Measurements from ENCODE around the gene STPG4.

Gene STPG4

DNA sequence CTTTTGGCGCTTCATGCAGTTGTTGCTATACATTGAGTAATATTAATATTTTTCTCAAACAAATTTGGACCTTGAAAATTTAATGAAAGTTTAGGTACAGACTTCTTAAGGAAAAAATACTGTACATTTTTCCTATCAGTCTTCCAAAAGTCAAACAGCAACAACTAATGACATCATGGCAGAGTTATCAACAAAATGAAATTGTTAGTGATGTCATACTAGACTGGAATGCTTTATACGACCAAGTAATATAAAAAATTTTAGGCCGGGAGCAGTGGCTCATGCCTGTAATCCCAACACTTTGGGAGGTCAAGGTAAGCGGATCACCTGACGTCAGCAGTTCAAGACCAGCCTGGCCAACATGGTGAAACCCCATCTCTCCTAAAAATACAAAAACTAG lies 12.0 kb upstream of the STPG4 start (continued):
- TF ChIP-seq, protein P1, sequence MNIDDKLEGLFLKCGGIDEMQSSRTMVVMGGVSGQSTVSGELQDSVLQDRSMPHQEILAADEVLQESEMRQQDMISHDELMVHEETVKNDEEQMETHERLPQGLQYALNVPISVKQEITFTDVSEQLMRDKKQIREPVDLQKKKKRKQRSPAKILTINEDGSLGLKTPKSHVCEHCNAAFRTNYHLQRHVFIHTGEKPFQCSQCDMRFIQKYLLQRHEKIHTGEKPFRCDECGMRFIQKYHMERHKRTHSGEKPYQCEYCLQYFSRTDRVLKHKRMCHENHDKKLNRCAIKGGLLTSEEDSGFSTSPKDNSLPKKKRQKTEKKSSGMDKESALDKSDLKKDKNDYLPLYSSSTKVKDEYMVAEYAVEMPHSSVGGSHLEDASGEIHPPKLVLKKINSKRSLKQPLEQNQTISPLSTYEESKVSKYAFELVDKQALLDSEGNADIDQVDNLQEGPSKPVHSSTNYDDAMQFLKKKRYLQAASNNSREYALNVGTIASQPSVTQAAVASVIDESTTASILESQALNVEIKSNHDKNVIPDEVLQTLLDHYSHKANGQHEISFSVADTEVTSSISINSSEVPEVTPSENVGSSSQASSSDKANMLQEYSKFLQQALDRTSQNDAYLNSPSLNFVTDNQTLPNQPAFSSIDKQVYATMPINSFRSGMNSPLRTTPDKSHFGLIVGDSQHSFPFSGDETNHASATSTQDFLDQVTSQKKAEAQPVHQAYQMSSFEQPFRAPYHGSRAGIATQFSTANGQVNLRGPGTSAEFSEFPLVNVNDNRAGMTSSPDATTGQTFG (tag by site-specific recombination; IDR thresholded peaks at IDR 0.05; ENCODE audit: borderline replicate concordance) = no peak
- TF ChIP-seq PRDM1 (tag by site-specific recombination; IDR thresholded peaks at IDR 0.05) = no peak

DNA sequence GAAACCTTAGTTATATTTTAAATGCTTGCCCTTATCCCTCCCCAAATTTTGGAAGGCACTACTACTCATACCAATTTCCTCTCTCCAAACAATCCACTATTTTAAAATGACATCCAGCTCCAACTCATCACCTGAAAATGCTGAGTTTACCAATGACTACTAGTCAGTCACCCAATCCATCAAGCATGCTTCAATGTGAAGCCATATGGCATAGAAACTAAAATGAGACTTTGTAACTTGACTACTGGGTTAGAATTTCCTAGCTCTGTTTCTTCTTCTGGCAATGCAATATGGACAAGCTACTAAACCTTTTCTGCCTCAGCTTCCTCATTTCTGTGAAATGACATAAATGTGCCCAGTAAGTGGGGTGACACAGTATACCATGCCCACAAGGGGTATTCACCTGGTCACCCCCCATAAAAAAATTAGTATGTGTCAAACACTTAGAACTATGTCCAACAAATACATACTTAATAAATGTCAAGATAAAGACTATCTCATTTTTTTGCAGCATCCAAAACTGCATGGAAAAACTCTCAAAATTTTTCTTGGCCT lies 10.0 kb upstream of the STPG4 start:
- no peaks in the 10 kb centered on the region for H3K4me1 ChIP-seq (ENCODE audit: control insufficient read depth, insufficient read depth, low read length)
- POLR2A ChIA-PET = interaction anchor here (1.0 kb wide), 1 partner anchor 9 kb away, joined by 4 read pairs; the partner anchor contains the start of gene STPG4
- no peak overlapping the region for H3K4me3 ChIP-seq (ENCODE audit: low read depth, low read length)
- H3K9me3 ChIP-seq (ENCODE audit: control insufficient read depth, insufficient read depth, low read depth, low read length) = no peaks in the 10 kb centered on the region
- no peak overlapping the region for H3K27ac ChIP-seq (ENCODE audit: extremely low read depth, low read depth, low read length)
- TF ChIP-seq MZF1 (tag by site-specific recombination; IDR thresholded peaks at IDR 0.05; ENCODE audit: borderline replicate concordance) = no peak
- TF ChIP-seq, protein P2, sequence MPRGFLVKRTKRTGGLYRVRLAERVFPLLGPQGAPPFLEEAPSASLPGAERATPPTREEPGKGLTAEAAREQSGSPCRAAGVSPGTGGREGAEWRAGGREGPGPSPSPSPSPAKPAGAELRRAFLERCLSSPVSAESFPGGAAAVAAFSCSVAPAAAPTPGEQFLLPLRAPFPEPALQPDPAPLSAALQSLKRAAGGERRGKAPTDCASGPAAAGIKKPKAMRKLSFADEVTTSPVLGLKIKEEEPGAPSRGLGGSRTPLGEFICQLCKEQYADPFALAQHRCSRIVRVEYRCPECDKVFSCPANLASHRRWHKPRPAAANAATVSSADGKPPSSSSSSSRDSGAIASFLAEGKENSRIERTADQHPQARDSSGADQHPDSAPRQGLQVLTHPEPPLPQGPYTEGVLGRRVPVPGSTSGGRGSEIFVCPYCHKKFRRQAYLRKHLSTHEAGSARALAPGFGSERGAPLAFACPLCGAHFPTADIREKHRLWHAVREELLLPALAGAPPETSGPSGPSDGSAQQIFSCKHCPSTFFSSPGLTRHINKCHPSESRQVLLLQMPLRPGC (tag by site-specific recombination; IDR thresholded peaks at IDR 0.05) = no peak
- TF ChIP-seq FEZF1 (tag by site-specific recombination; IDR thresholded peaks at IDR 0.05) = no peak
- TF ChIP-seq ZNF747 (tag by site-specific recombination; IDR thresholded peaks at IDR 0.05) = no peak
- TF ChIP-seq ZNF548 (tag by site-specific recombination; IDR thresholded peaks at IDR 0.05) = no peak
- TF ChIP-seq, protein P3, sequence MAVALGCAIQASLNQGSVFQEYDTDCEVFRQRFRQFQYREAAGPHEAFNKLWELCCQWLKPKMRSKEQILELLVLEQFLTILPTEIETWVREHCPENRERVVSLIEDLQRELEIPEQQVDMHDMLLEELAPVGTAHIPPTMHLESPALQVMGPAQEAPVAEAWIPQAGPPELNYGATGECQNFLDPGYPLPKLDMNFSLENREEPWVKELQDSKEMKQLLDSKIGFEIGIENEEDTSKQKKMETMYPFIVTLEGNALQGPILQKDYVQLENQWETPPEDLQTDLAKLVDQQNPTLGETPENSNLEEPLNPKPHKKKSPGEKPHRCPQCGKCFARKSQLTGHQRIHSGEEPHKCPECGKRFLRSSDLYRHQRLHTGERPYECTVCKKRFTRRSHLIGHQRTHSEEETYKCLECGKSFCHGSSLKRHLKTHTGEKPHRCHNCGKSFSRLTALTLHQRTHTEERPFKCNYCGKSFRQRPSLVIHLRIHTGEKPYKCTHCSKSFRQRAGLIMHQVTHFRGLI (tag by site-specific recombination; IDR thresholded peaks at IDR 0.05) = no peak
- TF ChIP-seq ZNF473 (tag by site-specific recombination; IDR thresholded peaks at IDR 0.05) = no peak
- no peak for TF ChIP-seq ZNF155 (tag by site-specific recombination; IDR thresholded peaks at IDR 0.05)
- TF ChIP-seq, protein P4, sequence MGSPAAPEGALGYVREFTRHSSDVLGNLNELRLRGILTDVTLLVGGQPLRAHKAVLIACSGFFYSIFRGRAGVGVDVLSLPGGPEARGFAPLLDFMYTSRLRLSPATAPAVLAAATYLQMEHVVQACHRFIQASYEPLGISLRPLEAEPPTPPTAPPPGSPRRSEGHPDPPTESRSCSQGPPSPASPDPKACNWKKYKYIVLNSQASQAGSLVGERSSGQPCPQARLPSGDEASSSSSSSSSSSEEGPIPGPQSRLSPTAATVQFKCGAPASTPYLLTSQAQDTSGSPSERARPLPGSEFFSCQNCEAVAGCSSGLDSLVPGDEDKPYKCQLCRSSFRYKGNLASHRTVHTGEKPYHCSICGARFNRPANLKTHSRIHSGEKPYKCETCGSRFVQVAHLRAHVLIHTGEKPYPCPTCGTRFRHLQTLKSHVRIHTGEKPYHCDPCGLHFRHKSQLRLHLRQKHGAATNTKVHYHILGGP (tag by site-specific recombination; IDR thresholded peaks at IDR 0.05) = no peak
- no peak for TF ChIP-seq ZNF670 (tag by site-specific recombination; IDR thresholded peaks at IDR 0.05; ENCODE audit: low read depth)
- TF ChIP-seq, protein P5, sequence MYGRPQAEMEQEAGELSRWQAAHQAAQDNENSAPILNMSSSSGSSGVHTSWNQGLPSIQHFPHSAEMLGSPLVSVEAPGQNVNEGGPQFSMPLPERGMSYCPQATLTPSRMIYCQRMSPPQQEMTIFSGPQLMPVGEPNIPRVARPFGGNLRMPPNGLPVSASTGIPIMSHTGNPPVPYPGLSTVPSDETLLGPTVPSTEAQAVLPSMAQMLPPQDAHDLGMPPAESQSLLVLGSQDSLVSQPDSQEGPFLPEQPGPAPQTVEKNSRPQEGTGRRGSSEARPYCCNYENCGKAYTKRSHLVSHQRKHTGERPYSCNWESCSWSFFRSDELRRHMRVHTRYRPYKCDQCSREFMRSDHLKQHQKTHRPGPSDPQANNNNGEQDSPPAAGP (tag by site-specific recombination; IDR thresholded peaks at IDR 0.05) = no peak
- TF ChIP-seq ZBTB20 (tag by site-specific recombination; IDR thresholded peaks at IDR 0.05) = no peak
- TF ChIP-seq, protein P6, sequence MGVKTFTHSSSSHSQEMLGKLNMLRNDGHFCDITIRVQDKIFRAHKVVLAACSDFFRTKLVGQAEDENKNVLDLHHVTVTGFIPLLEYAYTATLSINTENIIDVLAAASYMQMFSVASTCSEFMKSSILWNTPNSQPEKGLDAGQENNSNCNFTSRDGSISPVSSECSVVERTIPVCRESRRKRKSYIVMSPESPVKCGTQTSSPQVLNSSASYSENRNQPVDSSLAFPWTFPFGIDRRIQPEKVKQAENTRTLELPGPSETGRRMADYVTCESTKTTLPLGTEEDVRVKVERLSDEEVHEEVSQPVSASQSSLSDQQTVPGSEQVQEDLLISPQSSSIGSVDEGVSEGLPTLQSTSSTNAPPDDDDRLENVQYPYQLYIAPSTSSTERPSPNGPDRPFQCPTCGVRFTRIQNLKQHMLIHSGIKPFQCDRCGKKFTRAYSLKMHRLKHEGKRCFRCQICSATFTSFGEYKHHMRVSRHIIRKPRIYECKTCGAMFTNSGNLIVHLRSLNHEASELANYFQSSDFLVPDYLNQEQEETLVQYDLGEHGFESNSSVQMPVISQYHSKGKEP (tag by site-specific recombination; IDR thresholded peaks at IDR 0.05) = no peak
- CTCF ChIA-PET = interaction anchor here (1.1 kb wide), 1 partner anchor 158 kb away, joined by 5 read pairs; no protein-coding TSS in a partner anchor
- H3K36me3 ChIP-seq (ENCODE audit: control insufficient read depth in 2 of 2, insufficient read depth in 1 of 2, low read length in 2 of 2) = peaks cover 58 to 92% of the 10 kb centered on the region in 2 experiments

Measured in HEK293 (cell line).